HEK293T (cell line): ENCODE results near the gene MYO16.

ENCODE experiments used
- CTCF ChIA-PET: fragments of 350-600 bp; formaldehyde crosslinking; extraction: SDS; loops from one replicate; lab custom pipeline; 2021; ENCODE audit warnings: antibody characterized with exemption, inconsistent platforms; lab: Yijun Ruan, JAX
- POLR2A ChIA-PET: fragments of 350-600 bp; formaldehyde crosslinking; extraction: SDS; loops from one replicate; lab custom pipeline; 2020; ENCODE audit warnings: antibody characterized with exemption, inconsistent platforms; lab: Yijun Ruan, JAX
- DNase-seq: peaks from one replicate; pipeline ENCODE4 v3.0.0; 2012; ENCODE audit warnings: mixed read lengths; ENCODE audit errors: extremely low spot score
- ARNT ChIP-seq: fragments of 450-650 bp; IDR thresholded peaks from 2 replicates; pipeline ENCODE4 v1.6.1; 2017; ENCODE audit warnings: mild to moderate bottlenecking
- BHLHE40 ChIP-seq: fragments of 450-650 bp; IDR thresholded peaks from 2 replicates; pipeline ENCODE4 v1.6.1; 2016; ENCODE audit warnings: mild to moderate bottlenecking, moderate library complexity, borderline replicate concordance
- CTBP1 ChIP-seq: fragments of 450-650 bp; IDR thresholded peaks from 2 replicates; pipeline ENCODE4 v1.6.1; 2016; ENCODE audit warnings: borderline replicate concordance
- ELF4 ChIP-seq: fragments of 450-650 bp; IDR thresholded peaks from 2 replicates; pipeline ENCODE4 v1.6.1; 2017; ENCODE audit warnings: antibody characterized with exemption
- FOXA1 ChIP-seq: fragments of 450-650 bp; IDR thresholded peaks from 2 replicates; pipeline ENCODE4 v1.6.1; 2016; ENCODE audit warnings: mild to moderate bottlenecking
- FOXK2 ChIP-seq: fragments of 450-650 bp; IDR thresholded peaks from 2 replicates; pipeline ENCODE4 v1.6.1; 2016; ENCODE audit warnings: mild to moderate bottlenecking
- FOXM1 ChIP-seq: fragments of 450-650 bp; IDR thresholded peaks from 2 replicates; pipeline ENCODE4 v1.6.1; 2017; ENCODE audit warnings: mild to moderate bottlenecking, borderline replicate concordance
- HDGF ChIP-seq: fragments of 450-650 bp; IDR thresholded peaks from 2 replicates; pipeline ENCODE4 v1.6.1; 2017; ENCODE audit warnings: antibody characterized with exemption, borderline replicate concordance
- L3MBTL2 ChIP-seq: fragments of 450-650 bp; conservative IDR thresholded peaks from 2 replicates; pipeline ENCODE4 v1.6.1; 2016; ENCODE audit warnings: mild to moderate bottlenecking
- LEF1 ChIP-seq: fragments of 450-650 bp; IDR thresholded peaks from 2 replicates; pipeline ENCODE4 v1.6.1; 2017; ENCODE audit warnings: mild to moderate bottlenecking, borderline replicate concordance
- NFRKB ChIP-seq: fragments of 450-650 bp; IDR thresholded peaks from 2 replicates; pipeline ENCODE4 v1.6.1; 2016; ENCODE audit warnings: mild to moderate bottlenecking, moderate library complexity
- PKNOX1 ChIP-seq: fragments of 450-650 bp; IDR thresholded peaks from 2 replicates; pipeline ENCODE4 v1.6.1; 2016
- SP1 ChIP-seq: fragments of 450-650 bp; IDR thresholded peaks from 2 replicates; pipeline ENCODE4 v1.6.1; 2017
- SUZ12 ChIP-seq: fragments of 450-650 bp; IDR thresholded peaks from 2 replicates; pipeline ENCODE4 v1.6.1; 2016; ENCODE audit warnings: mild to moderate bottlenecking
- TARDBP ChIP-seq: fragments of 450-650 bp; IDR thresholded peaks from 2 replicates; pipeline ENCODE4 v1.6.1; 2016
- ZNF384 ChIP-seq: fragments of 450-650 bp; IDR thresholded peaks from 2 replicates; pipeline ENCODE4 v1.6.1; 2016

Gene MYO16

GRCh38 chr13:108919036-108919907 lies 289.9 kb downstream of the MYO16 start:
- CTCF ChIA-PET: no interaction called here
- POLR2A ChIA-PET: no interaction called here
- TF ChIP-seq CTBP1: no peak
- no peak for TF ChIP-seq ARNT
- no peak for TF ChIP-seq SP1
- TF ChIP-seq LEF1: no peak
- no peak for TF ChIP-seq ELF4
- no peak for TF ChIP-seq PKNOX1
- no peak for TF ChIP-seq SUZ12
- TF ChIP-seq FOXM1: no peak
- TF ChIP-seq NFRKB: no peak
- TF ChIP-seq ZNF384: no peak
- TF ChIP-seq TARDBP: no peak
- TF ChIP-seq FOXK2: no peak
- TF ChIP-seq L3MBTL2: no peak
- TF ChIP-seq HDGF: no peak
- DNase-seq: no peak

DNA sequence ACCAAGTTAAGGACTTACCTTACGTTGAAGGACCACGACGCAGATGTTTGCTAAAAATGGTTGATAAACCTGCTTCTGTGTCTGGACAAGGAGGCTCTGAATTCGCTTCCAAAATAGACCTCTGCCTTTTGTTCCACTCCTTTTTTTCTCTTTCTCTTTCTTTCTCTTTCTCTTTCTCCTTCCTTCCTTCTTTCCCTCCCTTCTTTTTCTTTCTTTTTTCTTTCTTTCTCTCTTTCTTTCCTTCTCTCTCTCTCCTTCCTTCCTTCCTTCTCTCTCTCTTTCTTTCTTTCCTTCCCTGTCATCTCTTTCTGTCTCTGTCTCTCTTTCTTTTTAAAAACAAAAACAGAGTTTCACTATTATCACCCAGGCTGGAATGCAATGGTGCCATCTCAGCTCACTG lies 290.7 kb downstream of the MYO16 start:
- POLR2A ChIA-PET: no interaction called here
- CTCF ChIA-PET: no interaction called here
- TF ChIP-seq BHLHE40: no peak
- no peak for TF ChIP-seq L3MBTL2
- no peak for TF ChIP-seq ZNF384
- no peak for TF ChIP-seq ELF4
- no peak for TF ChIP-seq NFRKB
- TF ChIP-seq ARNT: no peak
- no peak for TF ChIP-seq LEF1
- no peak for TF ChIP-seq TARDBP
- TF ChIP-seq FOXA1: no peak
- no peak for DNase-seq

GRCh38 chr13:108921238-108921637 lies 291.8 kb downstream of the MYO16 start:
- CTCF ChIA-PET: interaction anchor here (0.5 kb wide), 1 partner anchor 25 kb away, joined by 3 read pairs; no protein-coding TSS in a partner anchor

GRCh38 chr13:108922108-108922507 lies 292.7 kb downstream of the MYO16 start:
- ChIA-PET POLR2A (no interaction called here), CTCF (no interaction called here)
- TF ChIP-seq LEF1 (no peak), TARDBP (no peak), SP1 (no peak), ZNF384 (no peak), SUZ12 (no peak), PKNOX1 (no peak), BHLHE40 (no peak), ARNT (no peak), CTBP1 (no peak), FOXK2 (no peak), ELF4 (no peak), FOXM1 (no peak), HDGF (no peak), FOXA1 (no peak), NFRKB (no peak), L3MBTL2 (no peak)
- DNase-seq: no peak

More at GRCh38 chr13:108921238-108921637, 291.8 kb downstream of the MYO16 start:
- DNase-seq: no peak
- TF ChIP-seq SP1 (no peak), FOXK2 (no peak), L3MBTL2 (no peak), HDGF (no peak), FOXA1 (no peak), CTBP1 (no peak), SUZ12 (no peak), TARDBP (no peak), ARNT (no peak), BHLHE40 (no peak), PKNOX1 (no peak), LEF1 (no peak), FOXM1 (no peak), ZNF384 (no peak), ELF4 (no peak), NFRKB (no peak)
- POLR2A ChIA-PET: no interaction called here

DNA sequence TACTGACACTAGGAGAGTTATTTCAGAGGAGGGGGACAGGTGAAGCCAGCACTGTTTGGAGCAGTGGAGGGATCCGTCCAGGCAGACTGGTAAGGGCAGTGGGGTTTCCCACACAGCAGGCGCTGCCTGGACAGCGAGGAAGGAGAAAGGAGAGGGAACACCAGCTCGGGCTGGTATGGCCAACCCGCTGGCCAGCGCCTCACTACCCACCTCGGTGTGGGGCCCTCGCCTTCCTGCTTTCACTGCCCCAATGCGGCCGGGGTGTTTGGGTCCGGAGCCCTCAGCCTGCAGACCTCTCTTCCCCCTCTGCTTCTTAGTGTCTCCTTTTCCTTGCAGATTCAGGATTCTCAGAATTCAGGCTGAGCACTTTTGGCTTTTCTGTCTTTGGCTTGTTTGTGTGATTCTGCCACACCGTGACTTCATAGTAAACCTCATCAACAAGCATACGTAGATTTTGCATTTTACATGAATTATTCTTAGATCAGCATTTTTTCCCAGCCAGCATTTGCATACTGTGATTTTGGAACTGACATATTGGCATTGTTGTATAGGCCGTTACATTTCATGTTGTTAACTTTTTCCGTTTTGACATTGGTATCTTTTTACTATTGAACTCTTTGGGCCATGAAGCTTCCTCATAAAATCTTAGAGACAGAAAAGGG lies 294.1 kb downstream of the MYO16 start:
- POLR2A ChIA-PET: no interaction called here
- TF ChIP-seq TARDBP: no peak
- TF ChIP-seq ARNT: no peak
- TF ChIP-seq LEF1: no peak
- no peak for TF ChIP-seq BHLHE40
- no peak for TF ChIP-seq NFRKB
- no peak for TF ChIP-seq ELF4
- TF ChIP-seq SP1: no peak
- TF ChIP-seq FOXM1: no peak
- TF ChIP-seq HDGF: no peak
- TF ChIP-seq FOXK2: no peak
- TF ChIP-seq CTBP1: no peak
- TF ChIP-seq FOXA1: no peak
- no peak for TF ChIP-seq L3MBTL2
- no peak for TF ChIP-seq ZNF384
- no peak for TF ChIP-seq PKNOX1
- DNase-seq: no peak
- CTCF ChIA-PET: no interaction called here
